NOMO-1 (cell line): ENCODE data around the gene AKAP6.

Experiments
- DNase-seq, 2 experiments: peaks; one replicate each; lab custom pipeline; 2025; ENCODE audit not compliant: unreplicated experiment in 2 of 2; lab: John Stamatoyannopoulos, UW

Gene AKAP6

GRCh38 chr14:32827514-32827913, 498.4 kb downstream of the AKAP6 start:
- no peak for DNase-seq

DNA sequence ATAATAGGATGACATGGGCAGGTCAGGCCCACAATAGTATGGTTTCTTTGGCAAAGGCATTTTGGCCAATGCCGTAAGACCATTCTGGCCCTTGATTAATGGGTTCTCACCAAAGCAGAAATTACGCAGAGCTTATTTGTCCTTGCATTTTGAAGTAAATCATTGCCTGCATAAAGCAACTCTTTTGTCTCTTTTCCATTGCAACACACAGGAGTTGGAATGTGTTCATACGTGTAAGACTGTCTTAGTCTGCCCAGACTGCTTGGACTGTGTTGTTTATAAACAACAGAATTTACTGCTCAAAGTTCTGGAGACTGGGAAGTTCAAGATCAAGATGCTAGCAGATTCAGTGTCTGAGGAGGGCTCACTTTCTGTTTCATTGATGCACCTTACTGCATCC, 506.8 kb downstream of the AKAP6 start:
- no peak for DNase-seq

GRCh38 chr14:32841698-32842097, 512.6 kb downstream of the AKAP6 start:
- DNase-seq = no peak

DNA sequence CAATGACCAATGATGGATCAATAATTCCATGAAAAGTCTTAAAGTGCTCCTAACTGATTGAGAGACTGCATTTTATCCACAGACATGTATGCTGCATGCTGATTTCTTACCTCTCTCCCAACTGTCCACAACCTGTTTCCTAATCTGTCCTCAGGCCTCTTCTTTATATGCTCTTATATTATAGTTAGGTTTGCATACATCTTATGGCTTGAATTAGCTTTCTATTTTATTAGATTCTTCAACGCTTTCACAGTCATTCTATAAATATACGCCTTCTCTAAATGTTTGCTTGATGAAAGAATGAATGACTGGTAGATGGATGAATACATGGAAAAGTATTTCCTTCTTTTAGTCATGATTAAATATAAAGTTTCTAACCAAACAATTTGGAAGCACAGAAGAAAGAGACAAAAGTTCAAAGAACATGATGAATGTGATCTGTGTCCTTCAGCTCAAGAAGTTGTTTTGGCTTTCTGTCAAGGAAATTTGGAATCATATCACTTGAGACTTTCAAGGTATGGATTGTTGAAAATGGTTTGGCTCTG, 517.8 kb downstream of the AKAP6 start:
- DNase-seq = no peak

- no peak for DNase-seq
Measured at GRCh38 chr14:32847867-32848266, 518.8 kb downstream of the AKAP6 start.

DNA sequence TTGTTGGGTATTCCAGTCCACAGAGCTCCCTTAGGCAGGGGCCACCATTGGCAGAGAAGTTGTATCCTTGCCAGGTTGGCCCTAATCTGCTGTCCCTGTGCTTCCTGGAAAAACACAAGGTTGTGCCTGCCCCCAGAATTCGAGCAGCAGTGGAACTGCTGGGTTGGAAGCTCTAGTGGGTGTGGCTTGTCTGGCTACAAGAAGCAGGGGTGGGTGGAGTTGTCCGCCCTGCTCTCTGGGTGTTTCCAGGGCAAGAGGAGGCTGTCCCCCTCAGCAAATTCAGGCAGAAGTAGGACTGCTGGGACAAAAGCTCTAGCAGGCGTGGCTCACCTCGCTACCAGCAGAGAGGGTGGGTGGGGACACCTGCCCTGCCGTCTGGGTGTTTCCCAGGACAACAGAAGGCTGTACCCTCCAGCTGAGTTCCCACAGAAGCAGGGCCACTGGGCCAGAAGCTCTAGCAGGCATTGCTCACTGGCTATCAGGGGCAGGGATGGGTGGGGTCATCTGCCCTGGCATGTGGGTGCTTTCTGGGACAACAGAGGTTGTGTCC, 536.8 kb downstream of the AKAP6 start:
- no peak for DNase-seq

- no peak for DNase-seq
Measured at GRCh38 chr14:32883188-32883587, 554.1 kb downstream of the AKAP6 start.
